Gastroesophageal sphincter (tissue), 4 donors: Measurements from ENCODE around the gene TET2. TPM values are rescaled to one million over a fixed set of nuclear protein-coding genes. Genes with fewer than 3 reads are reported as not detected.

Experiments used
- ATAC-seq: fragments of 150-250 bp; one replicate; pipeline ENCODE4 v1.9.1; 2016; ENCODE audit warnings: mild to moderate bottlenecking, moderate library complexity
- H3K27ac ChIP-seq, 4 donors: fragments of 200-600 bp; sonication (generic) in 3 of 4; 1 replicate in 3 of 4; 2 replicates in 1 of 4; pipeline ENCODE4 v1.5.1; 2016 to 2019
- H3K27me3 ChIP-seq: fragments of 200-600 bp; sonication (generic); one replicate; pipeline ENCODE4 v1.5.1; 2019
- H3K36me3 ChIP-seq, 2 donors: fragments of 200-600 bp; sonication (generic); one replicate each; pipeline ENCODE4 v1.5.1; 2019; ENCODE audit warnings: control low read depth in 1 of 2
- H3K4me1 ChIP-seq, 3 donors: fragments of 200-600 bp; sonication (generic); 1 replicate in 2 of 3; 2 replicates in 1 of 3; pipeline ENCODE4 v1.5.1; 2016 to 2019; ENCODE audit warnings: control low read depth in 2 of 3
- H3K4me3 ChIP-seq, 2 donors: fragments of 200-600 bp; sonication (generic); one replicate each; pipeline ENCODE4 v1.5.1; 2019; ENCODE audit warnings: mild to moderate bottlenecking in 1 of 2, moderate library complexity in 1 of 2
- H3K9me3 ChIP-seq, 3 donors: fragments of 200-600 bp; sonication (generic); one replicate each; pipeline ENCODE4 v1.5.1; 2017 to 2019; ENCODE audit warnings: control low read depth in 2 of 3
- CTCF ChIP-seq, 4 experiments: fragments of 200-600 bp in 2 of 4; fragments of 450-650 bp in 2 of 4; sonication (generic) in 1 of 4; IDR thresholded peaks; one replicate each; pipeline ENCODE4 v1.5.1; 2017 to 2019; ENCODE audit warnings: antibody characterized with exemption in 4 of 4, mild to moderate bottlenecking in 2 of 4, moderate library complexity in 2 of 4
- EP300 ChIP-seq: sonication (generic); formaldehyde crosslinking; IDR thresholded peaks from one replicate; pipeline ENCODE4 v1.6.1; 2017; ENCODE audit warnings: antibody characterized with exemption, mild to moderate bottlenecking
- POLR2A ChIP-seq, 2 donors: fragments of 450-650 bp; IDR thresholded peaks; one replicate each; pipeline ENCODE4 v1.6.1; 2017; ENCODE audit warnings: antibody characterized with exemption in 2 of 2, mild to moderate bottlenecking in 2 of 2, moderate library complexity in 1 of 2
- POLR2AphosphoS5 ChIP-seq: sonication (generic); formaldehyde crosslinking; IDR thresholded peaks from one replicate; pipeline ENCODE4 v1.6.1; 2017; ENCODE audit warnings: antibody characterized with exemption
- WGBS, 2 donors: methylation state at CpG; one replicate each; pipeline ENCODE4 v1.1.5; 2018; ENCODE audit warnings: low coverage in 1 of 2; 5-methylcytosine and 5-hydroxymethylcytosine counted together
- total RNA-seq, 4 donors: library from RNA; depleted of rRNA; stranded (reverse); fragments of >200 nt; gene quantifications; one replicate each; pipeline ENCODE4 v1.1.0, GENCODE V29; 2016

Gene TET2
- total RNA-seq, 4 donors from 2014 or later = 22.5 to 37.7 (median 27.8) TPM

- TF ChIP-seq POLR2AphosphoS5 (no peak), POLR2A (IDR thresholded peaks at IDR 0.05) (no peak), EP300 (no peak), CTCF (IDR thresholded peaks at IDR 0.05) (no peak)
- ATAC-seq = no peak
- WGBS, 2 donors = 82 to 84% methylated on average over 4 of the region's 4 CpGs
These were observed 24.0 kb downstream of the TET2 start for GRCh38 chr4:105170711-105171110.

GRCh38 chr4:105171912-105172311, 25.2 kb downstream of the TET2 start:
- WGBS, 2 donors = 82 to 100% methylated on average over 1 of the region's 1 CpG
- no peak overlapping the region for H3K4me3 ChIP-seq
- H3K27me3 ChIP-seq = no peaks in the 10 kb centered on the region
- no peak overlapping the region for H3K27ac ChIP-seq
- no peaks in the 10 kb centered on the region for H3K9me3 ChIP-seq
- H3K36me3 ChIP-seq = no peaks in the 10 kb centered on the region
- H3K4me1 ChIP-seq = peaks cover 0 to 13% (median 0%) of the 10 kb centered on the region in 3 donors
- no peak for ATAC-seq
- TF ChIP-seq EP300 = no peak
- TF ChIP-seq POLR2AphosphoS5 = no peak
- no peak for TF ChIP-seq CTCF (IDR thresholded peaks at IDR 0.05)
- no peak for TF ChIP-seq POLR2A (IDR thresholded peaks at IDR 0.05)

More at GRCh38 chr4:105170711-105171110, 24.0 kb downstream of the TET2 start:
- no peaks in the 10 kb centered on the region for H3K36me3 ChIP-seq
- peaks cover 0 to 18% (median 0%) of the 10 kb centered on the region in 3 donors for H3K4me1 ChIP-seq
- no peaks in the 10 kb centered on the region for H3K9me3 ChIP-seq
- H3K27me3 ChIP-seq = no peaks in the 10 kb centered on the region
- H3K27ac ChIP-seq = no peak overlapping the region
- no peak overlapping the region for H3K4me3 ChIP-seq

- no peak for TF ChIP-seq POLR2AphosphoS5
- TF ChIP-seq CTCF (IDR thresholded peaks at IDR 0.05) = no peak
- ATAC-seq = no peak
- Histone ChIP-seq H3K27ac (no peak overlapping the region), H3K4me1 (peaks cover 0 to 13% (median 0%) of the 10 kb centered on the region in 3 donors), H3K4me3 (no peak overlapping the region), H3K27me3 (no peaks in the 10 kb centered on the region), H3K9me3 (no peaks in the 10 kb centered on the region), H3K36me3 (no peaks in the 10 kb centered on the region)
- WGBS, 2 donors = 88 to 97% methylated on average over 2 of the region's 2 CpGs
These were observed 27.4 kb downstream of the TET2 start for GRCh38 chr4:105174098-105174497.

GRCh38 chr4:105179539-105180401, 33.1 kb downstream of the TET2 start:
- Histone ChIP-seq H3K36me3 (no peaks in the 10 kb centered on the region), H3K4me3 (no peak overlapping the region), H3K27me3 (no peaks in the 10 kb centered on the region), H3K27ac (peak overlapping the region in 1 of 4 donors; percentile 28), H3K4me1 (peaks cover 4 to 43% (median 6%) of the 10 kb centered on the region in 3 donors), H3K9me3 (no peaks in the 10 kb centered on the region)
- TF ChIP-seq POLR2A (IDR thresholded peaks at IDR 0.05) = no peak
- TF ChIP-seq CTCF (IDR thresholded peaks at IDR 0.05) = no peak
- TF ChIP-seq EP300 = no peak
- TF ChIP-seq POLR2AphosphoS5 = no peak
- no peak for ATAC-seq

- 44 to 56% methylated on average over 2 of the region's 2 CpGs for WGBS, 2 donors
- Histone ChIP-seq H3K36me3 (no peaks in the 10 kb centered on the region), H3K4me1 (peaks cover 4 to 47% (median 6%) of the 10 kb centered on the region in 3 donors), H3K27ac (no peak overlapping the region), H3K9me3 (no peaks in the 10 kb centered on the region), H3K27me3 (no peaks in the 10 kb centered on the region), H3K4me3 (no peak overlapping the region)
- TF ChIP-seq POLR2AphosphoS5 (no peak), CTCF (IDR thresholded peaks at IDR 0.05) (no peak), EP300 (no peak), POLR2A (IDR thresholded peaks at IDR 0.05) (no peak)
- ATAC-seq = no peak
These were observed 34.6 kb downstream of the TET2 start for GRCh38 chr4:105181259-105181658.
